Activated CD8-positive, alpha-beta memory T cell treated with anti-CD3 and anti-CD28 coated beads, Interleukin-2, amount 50 U/mL, for 48 hours (primary cell): ENCODE data around the gene BNC2.

Source experiments
- DNase-seq: peaks from one replicate; pipeline ENCODE4 v3.0.0-alpha.2; 2020

BNC2 gene

DNA sequence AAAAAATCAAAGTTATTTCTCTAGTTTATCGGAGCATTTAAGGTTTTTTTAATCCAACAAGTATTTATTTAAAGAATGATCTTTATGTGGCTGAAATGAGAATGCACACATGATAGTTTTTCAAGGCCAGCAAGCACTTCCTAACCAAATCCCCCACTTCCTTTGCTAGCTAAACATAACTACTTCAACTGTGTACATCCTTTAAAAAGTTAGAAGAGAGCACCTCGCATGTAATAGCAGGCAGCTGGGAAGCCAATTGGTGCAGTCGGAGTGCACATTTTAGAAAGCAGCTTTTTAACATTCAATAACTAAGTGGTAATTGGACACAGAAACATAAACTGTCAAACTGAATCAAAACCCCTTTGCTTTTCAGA, 245.7 kb downstream of the BNC2 start:
- DNase-seq = no peak

DNA sequence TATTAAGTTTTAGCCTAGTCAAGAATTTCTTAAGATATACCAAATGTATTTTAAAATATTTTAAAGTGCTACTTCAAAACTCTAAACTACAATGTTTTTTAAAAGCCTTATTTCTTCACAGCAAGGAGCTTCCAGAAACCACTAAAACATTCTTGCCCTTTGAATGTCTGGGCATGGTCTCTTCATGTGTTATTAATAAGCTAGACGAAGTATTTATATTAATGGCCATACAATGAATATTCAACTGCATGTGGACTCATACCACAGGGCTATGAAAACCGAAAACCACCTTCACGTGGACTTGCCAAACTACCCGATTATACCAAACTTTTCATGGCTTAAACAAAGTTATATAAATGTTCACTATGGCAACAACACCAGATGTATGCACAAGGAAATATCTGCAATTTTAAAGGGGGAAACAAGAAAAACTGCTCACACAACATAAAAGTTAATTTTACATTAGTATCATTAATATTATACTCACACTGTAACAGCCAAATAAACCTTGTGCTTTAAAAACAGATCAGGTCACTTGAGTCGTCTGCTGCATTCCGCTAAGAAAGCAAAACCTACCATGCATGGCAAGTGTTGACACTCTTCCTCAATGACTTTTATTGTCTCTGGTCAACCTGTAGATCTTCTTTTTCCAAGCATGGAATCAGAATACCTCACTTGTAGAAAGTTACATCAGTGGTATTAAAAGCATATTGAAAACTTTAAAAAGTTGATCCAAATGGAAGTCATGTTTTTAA, 246.3 kb downstream of the BNC2 start:
- no peak for DNase-seq

DNA sequence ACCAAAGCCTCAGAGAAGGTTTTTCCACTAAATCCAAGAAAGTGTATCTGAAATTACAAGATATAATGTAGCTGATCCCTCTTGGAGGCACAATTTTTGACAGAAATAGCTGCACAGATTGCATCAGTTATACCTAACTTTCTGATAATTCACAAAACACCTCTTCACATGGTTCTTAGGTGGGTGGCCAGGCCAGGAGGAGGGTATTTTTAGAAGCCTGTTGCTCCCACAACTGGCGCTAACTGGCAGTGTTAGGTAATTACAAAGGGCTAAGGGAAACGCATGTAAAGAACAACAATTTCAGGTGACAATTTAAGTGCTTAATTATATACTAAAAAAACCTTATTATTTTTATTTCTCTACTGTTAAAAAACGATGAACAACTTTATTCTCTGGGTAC, 247.9 kb downstream of the BNC2 start:
- DNase-seq = no peak

- DNase-seq = no peak
These were observed 250.5 kb downstream of the BNC2 start for GRCh38 chr9:16619914-16620520.

DNA sequence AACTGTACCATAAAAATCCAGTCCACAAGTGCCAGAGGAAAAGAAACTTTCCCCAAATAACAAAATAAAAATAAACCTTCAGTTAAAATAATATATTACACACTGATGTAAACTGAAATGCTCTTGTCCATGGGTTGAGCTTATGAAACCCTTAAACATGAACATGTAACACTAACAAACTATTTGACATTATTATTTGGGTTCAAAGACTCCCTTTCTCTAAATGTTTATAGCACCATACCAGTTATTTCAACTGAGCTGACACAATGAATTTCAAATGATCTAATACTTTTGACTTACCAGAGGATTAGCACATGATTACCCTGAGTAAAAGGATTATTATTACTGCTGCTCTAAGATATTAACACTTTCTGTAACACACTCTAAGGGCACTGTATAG, 251.1 kb downstream of the BNC2 start:
- DNase-seq = no peak

DNA sequence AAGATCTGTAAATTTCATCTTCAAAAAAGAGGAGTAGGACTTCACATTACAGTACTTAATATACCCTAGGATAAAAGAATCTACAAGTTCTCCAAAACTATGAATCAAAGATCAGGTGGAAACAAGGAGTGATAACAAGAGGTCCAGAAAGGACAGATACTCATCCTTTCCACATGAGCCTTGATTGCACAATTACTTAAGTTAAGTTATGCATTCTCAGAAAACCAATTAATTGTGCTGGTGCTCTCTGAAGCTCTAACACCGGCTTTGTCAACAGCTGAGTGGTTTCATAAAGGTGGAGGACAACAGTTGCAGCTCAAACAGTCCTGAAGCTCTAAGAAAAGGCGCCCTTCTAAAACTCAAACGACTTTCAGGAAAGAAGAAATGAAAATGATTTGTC, 251.9 kb downstream of the BNC2 start:
- no peak for DNase-seq

- no peak for DNase-seq
These were observed 253.8 kb downstream of the BNC2 start for GRCh38 chr9:16616686-16617085.

GRCh38 chr9:16615451-16615850, 255.0 kb downstream of the BNC2 start:
- no peak for DNase-seq

DNA sequence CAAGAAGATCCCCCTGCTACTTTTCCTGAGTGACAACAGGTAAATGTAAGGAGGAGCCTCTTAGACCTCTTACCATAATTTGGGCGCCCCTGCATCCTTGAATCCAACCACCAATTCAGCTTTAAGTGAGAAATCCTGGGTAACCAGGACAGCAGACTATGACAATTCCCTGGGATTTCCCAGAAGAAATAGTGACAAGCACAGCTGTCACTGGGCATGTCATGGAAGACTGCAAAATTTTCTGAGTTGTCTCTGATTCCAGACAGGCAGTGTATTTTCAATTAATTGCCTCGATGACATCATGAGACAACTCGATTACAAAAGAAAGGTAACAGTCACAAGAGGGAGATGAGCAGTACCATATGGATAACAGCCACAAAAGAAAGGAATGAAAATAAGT, 256.9 kb downstream of the BNC2 start:
- DNase-seq = no peak

DNA sequence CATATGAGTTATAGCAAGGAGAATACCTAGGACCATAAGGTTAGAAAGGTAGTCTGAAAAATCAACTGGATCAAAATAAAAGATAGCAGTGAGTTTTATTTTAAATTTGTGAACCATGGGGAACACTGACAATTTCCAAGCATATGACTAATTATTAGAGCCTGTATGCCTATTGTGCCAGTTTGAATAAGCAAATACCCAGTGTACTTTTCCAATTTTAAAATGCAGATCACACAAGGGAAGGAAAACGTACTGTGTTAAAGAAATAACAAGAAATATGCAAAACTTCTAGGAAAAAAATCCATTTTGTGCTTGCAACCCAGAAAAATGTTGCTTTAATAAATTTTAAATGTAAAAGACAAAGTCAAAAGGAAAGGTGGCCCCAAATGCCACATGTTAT, 257.4 kb downstream of the BNC2 start:
- DNase-seq = no peak

- no peak for DNase-seq
These were observed 257.8 kb downstream of the BNC2 start for GRCh38 chr9:16612627-16613026.

DNA sequence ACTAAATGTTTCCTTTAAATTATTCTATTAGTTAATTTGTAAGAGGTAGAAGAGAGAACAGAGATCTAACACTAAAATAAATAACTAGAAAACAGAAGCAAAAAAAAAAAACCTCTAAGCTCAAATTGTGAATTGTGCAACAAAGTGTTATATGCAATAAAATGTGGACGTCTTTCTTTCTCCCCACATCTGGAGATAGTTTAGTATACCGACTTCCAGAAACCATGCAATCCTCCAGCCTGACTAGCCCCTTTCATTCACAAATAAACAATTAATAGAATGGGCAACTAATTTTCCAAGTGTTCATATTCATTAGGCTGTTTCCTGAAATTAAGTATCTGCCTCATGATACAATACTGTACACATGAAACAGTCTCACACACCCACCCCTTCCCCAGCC, 258.5 kb downstream of the BNC2 start:
- DNase-seq = no peak

DNA sequence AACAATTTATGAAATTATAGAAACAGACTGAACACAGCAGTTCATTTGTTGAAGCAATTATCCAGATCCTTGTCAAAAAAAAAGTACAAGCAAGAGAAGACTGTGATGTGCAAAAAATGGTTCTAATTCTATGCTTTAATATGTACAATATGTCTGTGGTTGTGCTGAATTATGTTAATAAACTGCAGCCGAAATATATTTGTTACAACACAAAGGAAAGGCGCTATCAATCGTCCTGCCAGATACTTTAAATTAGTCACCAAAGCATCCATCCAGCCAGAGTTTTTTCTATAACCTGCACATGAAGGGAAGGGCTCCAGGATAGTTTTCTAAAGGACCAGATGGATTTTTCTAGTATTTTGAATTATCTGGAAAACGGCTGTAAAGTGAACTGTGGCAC, 259.5 kb downstream of the BNC2 start:
- DNase-seq = no peak

- no peak for DNase-seq
These were observed 259.9 kb downstream of the BNC2 start for GRCh38 chr9:16610538-16610937.

DNA sequence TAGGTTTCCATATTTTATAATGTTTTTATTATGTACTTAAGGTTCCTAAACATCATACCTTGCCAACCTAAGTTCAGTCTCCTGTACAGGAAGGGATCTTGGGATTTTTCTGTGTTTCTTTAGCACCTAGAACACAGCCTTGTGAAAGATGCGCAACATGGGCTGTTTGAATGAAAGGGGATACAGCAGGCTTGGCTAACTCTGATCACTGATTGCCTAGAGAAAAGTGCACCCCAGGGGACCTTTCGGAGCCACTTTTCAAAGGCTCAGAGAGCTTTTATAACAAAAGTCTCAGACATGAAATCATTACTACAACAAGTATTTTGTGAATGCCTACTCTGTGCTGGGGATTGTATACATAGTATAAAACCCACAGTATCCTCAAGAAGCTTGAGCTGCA, 261.6 kb downstream of the BNC2 start:
- DNase-seq = no peak

- DNase-seq = no peak
These were observed 268.0 kb downstream of the BNC2 start for GRCh38 chr9:16602494-16602893.

DNA sequence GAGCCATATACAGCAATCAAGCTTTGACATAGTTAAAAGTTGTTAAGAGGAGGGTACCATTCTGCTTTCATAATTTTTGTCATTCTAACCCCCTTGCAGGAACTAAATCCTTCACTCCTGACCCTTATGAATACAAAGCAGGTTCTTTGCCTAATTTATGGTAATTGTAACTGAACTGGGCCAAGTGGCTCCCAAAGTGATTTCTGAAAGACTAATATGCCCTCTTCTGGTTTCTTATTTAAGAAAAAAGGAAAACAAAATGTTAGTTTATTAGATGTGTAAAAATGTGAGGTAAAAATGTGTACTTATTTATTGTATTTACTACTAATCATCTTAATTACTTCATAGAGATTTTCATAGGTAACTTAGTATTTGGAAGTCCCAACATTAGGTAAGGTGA, 268.5 kb downstream of the BNC2 start:
- no peak for DNase-seq

GRCh38 chr9:16598316-16598715, 272.2 kb downstream of the BNC2 start:
- no peak for DNase-seq

DNA sequence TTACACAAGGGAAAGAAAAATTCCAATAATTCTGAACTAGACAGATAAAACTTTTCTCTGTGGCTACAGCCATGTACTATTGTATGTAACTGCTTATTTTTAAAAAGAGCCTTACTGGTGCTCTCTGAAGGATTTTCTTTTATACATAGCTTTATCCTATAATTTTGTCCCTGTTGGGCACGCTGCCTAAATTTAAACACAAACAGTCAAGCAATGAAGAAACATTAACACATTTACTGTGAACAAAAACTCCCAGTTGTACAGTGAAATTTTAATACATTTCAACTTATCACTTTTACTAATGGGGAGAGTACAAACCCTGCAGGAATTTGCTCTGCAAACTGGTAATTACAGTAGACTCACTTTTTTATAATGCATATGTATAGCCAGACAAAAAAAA, 273.3 kb downstream of the BNC2 start:
- no peak for DNase-seq

DNA sequence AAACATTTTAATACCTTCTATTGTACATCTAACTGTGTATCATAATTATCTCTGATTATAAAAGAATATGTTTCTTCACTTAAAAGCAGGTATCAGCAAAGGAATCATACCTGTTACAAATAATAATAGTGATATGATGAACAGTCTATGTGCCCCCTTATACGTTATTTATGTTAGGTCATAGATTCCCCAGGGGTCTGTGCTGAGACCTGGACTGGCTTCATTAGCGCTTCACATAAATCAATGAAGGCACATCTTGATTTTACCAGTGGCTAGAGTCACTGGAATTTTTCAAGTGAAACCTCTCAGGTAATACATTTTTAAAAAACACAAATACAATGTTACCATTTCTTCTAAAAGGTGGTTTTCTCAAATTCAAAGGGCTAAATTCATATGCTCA, 275.2 kb downstream of the BNC2 start:
- no peak for DNase-seq

DNA sequence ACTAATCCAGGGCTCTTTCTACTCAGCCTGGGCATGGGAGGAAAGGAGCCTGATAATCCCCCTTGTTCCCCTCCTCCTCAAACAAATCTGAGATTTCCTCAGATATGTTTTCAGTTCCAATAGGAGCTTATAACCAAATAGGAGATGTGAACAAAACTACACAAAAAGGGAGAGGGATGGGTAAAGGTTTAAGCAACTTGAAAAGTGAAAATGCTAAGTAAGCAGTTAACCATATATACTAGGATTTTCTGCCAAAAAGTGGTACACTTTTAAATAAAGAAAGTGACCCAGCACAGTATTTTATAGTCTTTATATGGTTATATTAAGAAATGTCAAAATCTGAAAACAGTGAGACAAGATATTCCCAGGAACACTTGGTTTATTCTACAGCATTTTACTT, 275.7 kb downstream of the BNC2 start:
- no peak for DNase-seq

DNA sequence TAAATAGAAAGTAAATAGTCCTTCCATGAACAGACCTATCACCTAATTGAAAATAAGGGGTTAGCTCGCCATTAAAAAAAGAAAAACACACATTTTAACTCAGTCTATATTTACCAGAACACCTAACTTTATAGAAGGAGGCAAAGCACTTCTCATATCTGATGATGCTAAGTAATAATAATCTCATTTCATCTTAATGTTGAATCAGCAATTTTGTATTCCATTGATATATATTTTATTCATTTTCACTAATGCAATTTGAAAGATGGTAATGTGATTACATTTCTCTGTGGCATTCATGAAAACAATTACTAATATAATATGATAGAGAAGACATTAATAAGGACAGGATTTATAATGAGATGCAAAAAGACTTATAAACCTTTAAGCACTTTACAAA, 276.7 kb downstream of the BNC2 start:
- DNase-seq = no peak

DNA sequence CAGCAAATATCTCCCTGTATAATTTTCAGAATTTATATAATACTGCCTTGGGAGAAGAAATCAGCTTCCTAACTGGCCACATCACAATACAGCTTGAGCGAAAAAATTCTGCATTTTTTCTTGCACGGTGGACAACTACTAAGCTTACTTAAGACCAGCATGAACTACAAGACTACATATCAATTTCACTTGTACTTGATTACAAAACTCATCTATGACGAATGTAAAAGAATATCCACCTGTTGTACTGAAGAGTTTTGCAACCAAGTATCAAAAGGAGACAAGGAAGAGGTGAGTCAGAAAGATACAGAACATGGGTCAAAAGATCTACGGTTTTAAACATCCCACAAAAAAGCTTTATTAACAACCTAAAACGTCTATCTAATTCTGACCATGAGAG, 279.4 kb downstream of the BNC2 start:
- DNase-seq = no peak

DNA sequence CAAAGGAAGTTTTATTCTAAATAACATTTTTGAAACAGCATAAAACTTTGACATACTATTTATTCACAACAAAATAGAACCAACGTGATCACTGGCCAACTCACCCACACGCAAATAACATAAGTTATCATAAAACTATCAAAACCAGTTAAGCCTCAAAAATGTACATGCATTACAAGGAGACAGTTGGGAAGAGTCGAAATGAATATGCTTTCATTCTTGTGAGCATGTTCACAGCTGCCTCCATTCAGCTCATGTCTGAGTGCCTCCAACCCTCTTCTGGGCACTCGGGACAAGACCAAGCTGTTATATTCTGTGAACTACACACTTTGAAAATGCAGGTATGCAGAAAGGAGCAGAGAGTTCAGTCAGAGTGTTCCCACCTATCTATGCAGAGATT, 284.9 kb downstream of the BNC2 start:
- DNase-seq = no peak

- no peak for DNase-seq
These were observed 290.5 kb downstream of the BNC2 start for GRCh38 chr9:16579872-16580432.
